GM23248 (cell line): ENCODE data around the gene BHLHE23. TPM values are rescaled to one million over a fixed set of nuclear protein-coding genes. Genes with fewer than 3 reads are reported as not detected.

Experiments
- DNase-seq: peaks from one replicate; pipeline ENCODE4 v3.0.0-alpha.2; 2015
- H2AFZ ChIP-seq: fragments of 200-600 bp; sonication (generic); 2 replicates; pipeline ENCODE4 v1.6.1; 2016; ENCODE audit warnings: antibody characterized with exemption
- H3F3A ChIP-seq: fragments of 200-600 bp; sonication (generic); 2 replicates; pipeline ENCODE4 v1.6.1; 2016; ENCODE audit warnings: mild to moderate bottlenecking, antibody characterized with exemption, mixed run types; ENCODE audit not compliant: insufficient read depth
- H3K27ac ChIP-seq: fragments of 200-600 bp; sonication (generic); 2 replicates; pipeline ENCODE4 v1.5.1; 2016; ENCODE audit warnings: mild to moderate bottlenecking
- H3K27me3 ChIP-seq: fragments of 200-600 bp; sonication (generic); replicated peaks from 2 replicates; pipeline ENCODE4 v1.6.1; 2016; ENCODE audit warnings: mild to moderate bottlenecking; ENCODE audit not compliant: insufficient read depth
- H3K36me3 ChIP-seq: fragments of 200-600 bp; sonication (generic); 2 replicates; pipeline ENCODE4 v1.6.1; 2016; ENCODE audit warnings: low read depth, mild to moderate bottlenecking
- H3K4me1 ChIP-seq: fragments of 200-600 bp; sonication (generic); 2 replicates; pipeline ENCODE4 v1.6.1; 2016; ENCODE audit warnings: mild to moderate bottlenecking; ENCODE audit not compliant: insufficient read depth
- H3K4me2 ChIP-seq: fragments of 200-600 bp; sonication (generic); one replicate; pipeline ENCODE4 v1.6.1; 2016; ENCODE audit warnings: mild to moderate bottlenecking; ENCODE audit not compliant: unreplicated experiment
- H3K4me3 ChIP-seq: fragments of 200-600 bp; sonication (generic); 2 replicates; pipeline ENCODE4 v1.5.1; 2016; ENCODE audit warnings: mild to moderate bottlenecking
- H3K79me2 ChIP-seq: fragments of 200-600 bp; sonication (generic); 2 replicates; pipeline ENCODE4 v1.6.1; 2016; ENCODE audit warnings: mild to moderate bottlenecking; ENCODE audit not compliant: insufficient read depth
- H3K9ac ChIP-seq: fragments of 200-600 bp; sonication (generic); 2 replicates; pipeline ENCODE4 v1.6.1; 2016; ENCODE audit warnings: mild to moderate bottlenecking
- H3K9me2 ChIP-seq: fragments of 200-600 bp; sonication (generic); 2 replicates; pipeline ENCODE4 v1.6.1; 2016; ENCODE audit warnings: mixed run types, mild to moderate bottlenecking, moderate library complexity; ENCODE audit not compliant: insufficient read depth
- H3K9me3 ChIP-seq: fragments of 200-600 bp; sonication (generic); one replicate; pipeline ENCODE4 v1.6.1; 2017; ENCODE audit warnings: low read depth
- H4K20me1 ChIP-seq: fragments of 200-600 bp; sonication (generic); 2 replicates; pipeline ENCODE4 v1.6.0; 2016; ENCODE audit not compliant: insufficient read depth
- EZH2 ChIP-seq: fragments of 200-600 bp; sonication (generic); IDR thresholded peaks from 2 replicates; pipeline ENCODE4 v1.6.1; 2018; ENCODE audit warnings: antibody characterized with exemption, mild to moderate bottlenecking; ENCODE audit not compliant: insufficient read depth, poor library complexity, severe bottlenecking
- EZH2phosphoT487 ChIP-seq: fragments of 200-600 bp; sonication (generic); IDR thresholded peaks from 2 replicates; pipeline ENCODE4 v1.6.1; 2018; ENCODE audit warnings: antibody characterized with exemption, moderate library complexity, mild to moderate bottlenecking, low read depth; ENCODE audit not compliant: insufficient read depth
- WGBS, 2 experiments: methylation state at CpG; one replicate each; pipeline ENCODE4 v1.1.6; 2015 to 2017; ENCODE audit warnings: low lambda C conversion rate in 2 of 2, low coverage in 1 of 2; ENCODE audit errors: missing lambda C conversion rate in 2 of 2; 5-methylcytosine and 5-hydroxymethylcytosine counted together
- in situ Hi-C: fragments of 300-500 bp; cut with MboI; formaldehyde crosslinking; loops from 2 replicates; pipeline ENCODE4 v1.15.0; 2020
- polyA plus RNA-seq: library from polyadenylated mRNA; unstranded; fragments of >200 nt; fragmentation: Nextera tagmentation; extraction: Ambion mirVana; gene quantifications from 2 replicates; pipeline ENCODE4 v1.2.1, GENCODE V29; 2016
- total RNA-seq: library from RNA; depleted of rRNA; stranded (reverse); fragments of >200 nt; shearing (Covaris generic); gene quantifications from 2 replicates; pipeline ENCODE4 v1.2.3, GENCODE V29; 2014

BHLHE23 gene
- total and polyA plus RNA-seq, 2 experiments from 2014 or later = not detected

GRCh38 chr20:62966212-62967148, 40.3 kb downstream of the BHLHE23 start:
- Histone ChIP-seq H3K9ac (no peak overlapping the region), H3F3A (no peaks in the 10 kb centered on the region), H3K9me3 (no peaks in the 10 kb centered on the region), H3K4me1 (no peaks in the 10 kb centered on the region), H3K79me2 (no peaks in the 10 kb centered on the region), H4K20me1 (no peaks in the 10 kb centered on the region), H3K36me3 (no peaks in the 10 kb centered on the region), H2AFZ (no peak overlapping the region), H3K9me2 (no peaks in the 10 kb centered on the region), H3K27me3 (peaks cover 4% of the 10 kb centered on the region; the same call in 1 of the 2 replicates), H3K4me3 (no peak overlapping the region), H3K4me2 (no peak overlapping the region), H3K27ac (no peak overlapping the region)
- 79 to 81% methylated on average over 18 to 26 of the region's 27 CpGs for WGBS, 2 experiments
- TF ChIP-seq EZH2phosphoT487 = no peak
- TF ChIP-seq EZH2 = no peak
- in situ Hi-C loops = no loop called here
- DNase-seq = no peak

- no peaks in the 10 kb centered on the region for H4K20me1 ChIP-seq
- no peaks in the 10 kb centered on the region for H3F3A ChIP-seq
- H3K27me3 ChIP-seq = peaks cover 4% of the 10 kb centered on the region; the same call in 1 of the 2 replicates
- H3K4me2 ChIP-seq = no peak overlapping the region
- H3K9me3 ChIP-seq = no peaks in the 10 kb centered on the region
- H3K36me3 ChIP-seq = no peaks in the 10 kb centered on the region
- DNase-seq = no peak
- in situ Hi-C loops = no loop called here
- H3K27ac ChIP-seq = no peak overlapping the region
- no peak overlapping the region for H2AFZ ChIP-seq
- 86 to 89% methylated on average over 18 to 19 of the region's 19 CpGs for WGBS, 2 experiments
- no peak for TF ChIP-seq EZH2
- TF ChIP-seq EZH2phosphoT487 = no peak
- H3K79me2 ChIP-seq = no peaks in the 10 kb centered on the region
- H3K4me1 ChIP-seq = no peaks in the 10 kb centered on the region
- no peak overlapping the region for H3K9ac ChIP-seq
- H3K4me3 ChIP-seq = no peak overlapping the region
- H3K9me2 ChIP-seq = no peaks in the 10 kb centered on the region
Observed at GRCh38 chr20:62965363-62965771, 41.4 kb downstream of the BHLHE23 start.

GRCh38 chr20:62964700-62965099, 42.1 kb downstream of the BHLHE23 start:
- H3F3A ChIP-seq = no peaks in the 10 kb centered on the region
- no peaks in the 10 kb centered on the region for H3K9me3 ChIP-seq
- no peak for DNase-seq
- peaks cover 4% of the 10 kb centered on the region; the same call in 1 of the 2 replicates for H3K27me3 ChIP-seq
- no peak overlapping the region for H3K27ac ChIP-seq
- no peaks in the 10 kb centered on the region for H4K20me1 ChIP-seq
- no peak overlapping the region for H3K9ac ChIP-seq
- H3K4me3 ChIP-seq = no peak overlapping the region
- H3K9me2 ChIP-seq = no peaks in the 10 kb centered on the region
- no peak overlapping the region for H2AFZ ChIP-seq
- no peak for TF ChIP-seq EZH2phosphoT487
- TF ChIP-seq EZH2 = no peak
- H3K36me3 ChIP-seq = no peaks in the 10 kb centered on the region
- in situ Hi-C loops = no loop called here
- WGBS, 2 experiments = 63 to 64% methylated on average over 18 to 20 of the region's 20 CpGs
- no peak overlapping the region for H3K4me2 ChIP-seq
- H3K4me1 ChIP-seq = no peaks in the 10 kb centered on the region
- no peaks in the 10 kb centered on the region for H3K79me2 ChIP-seq

GRCh38 chr20:62963614-62964397, 43.0 kb downstream of the BHLHE23 start:
- no peak overlapping the region for H3K27ac ChIP-seq
- no peak overlapping the region for H3K4me3 ChIP-seq
- H3K27me3 ChIP-seq = peaks cover 4% of the 10 kb centered on the region; the same call in 1 of the 2 replicates
- DNase-seq = no peak
- H2AFZ ChIP-seq = no peak overlapping the region
- WGBS, 2 experiments = 80 to 81% methylated on average over 25 to 29 of the region's 32 CpGs
- H3K79me2 ChIP-seq = no peaks in the 10 kb centered on the region
- no peaks in the 10 kb centered on the region for H3K36me3 ChIP-seq
- in situ Hi-C loops = no loop called here
- no peaks in the 10 kb centered on the region for H3K9me2 ChIP-seq
- H3K9me3 ChIP-seq = no peaks in the 10 kb centered on the region
- no peak overlapping the region for H3K4me2 ChIP-seq
- TF ChIP-seq EZH2phosphoT487 (no peak), EZH2 (no peak)
- no peaks in the 10 kb centered on the region for H3F3A ChIP-seq
- H3K9ac ChIP-seq = no peak overlapping the region
- H4K20me1 ChIP-seq = no peaks in the 10 kb centered on the region
- H3K4me1 ChIP-seq = no peaks in the 10 kb centered on the region
